IMR-90 (cell line): ENCODE measurements around the gene THOP1. TPM values are rescaled to one million over a fixed set of nuclear protein-coding genes. Genes with fewer than 3 reads are reported as not detected.

ENCODE experiments used
- ATAC-seq: fragments of 200-7000 bp; cut with Tn5 transposase; 2 replicates; pipeline ENCODE4 v1.9.1; 2020; ENCODE audit warnings: low read depth, mild to moderate bottlenecking, moderate library complexity
- BruUV-seq: library from RNA; stranded (reverse); fragments of 400-500 nt; replicated peaks from 2 replicates; lab custom pipeline; 2021; lab: Mats Ljungman, UMichigan
- CTCF ChIA-PET: fragments of 300-600 bp; formaldehyde crosslinking; extraction: SDS; loops from one replicate; lab custom pipeline; 2021; ENCODE audit warnings: antibody characterized with exemption; lab: Yijun Ruan, JAX
- POLR2A ChIA-PET: fragments of 300-600 bp; sonication (Branson Sonifier 250); formaldehyde crosslinking; loops from one replicate; lab custom pipeline; 2022; ENCODE audit warnings: antibody characterized with exemption; ENCODE audit not compliant: unreplicated experiment; lab: Charles Lee
- DNase-seq: peaks from one replicate; pipeline ENCODE4 v3.0.0; 2013
- H2AFZ ChIP-seq: replicated peaks from 2 replicates; pipeline ENCODE3; 2013; ENCODE audit warnings: low read length, mild to moderate bottlenecking; ENCODE audit not compliant: poor library complexity
- H2AK5ac ChIP-seq: 2 replicates; pipeline ENCODE4 v1.6.1; 2013; ENCODE audit warnings: low read depth, low read length, inconsistent platforms
- H2AK9ac ChIP-seq: replicated peaks from 2 replicates; pipeline ENCODE3; 2013; ENCODE audit warnings: mild to moderate bottlenecking, low read depth, low read length, moderate library complexity; ENCODE audit not compliant: poor library complexity
- H2BK120ac ChIP-seq: 2 replicates; pipeline ENCODE4 v1.6.1; 2013; ENCODE audit warnings: low read depth, low read length, inconsistent platforms
- H2BK15ac ChIP-seq: 3 replicates; pipeline ENCODE4 v1.6.1; 2013; ENCODE audit warnings: low read depth, low read length, inconsistent platforms
- H2BK20ac ChIP-seq: 2 replicates; pipeline ENCODE4 v1.6.1; 2013; ENCODE audit warnings: low read depth, mild to moderate bottlenecking, inconsistent platforms, low read length, moderate library complexity
- H2BK5ac ChIP-seq: 2 replicates; pipeline ENCODE4 v1.6.1; 2013; ENCODE audit warnings: mild to moderate bottlenecking, low read depth, low read length, inconsistent platforms; ENCODE audit not compliant: poor library complexity, severe bottlenecking
- H3K14ac ChIP-seq: replicated peaks from 2 replicates; pipeline ENCODE4 v1.6.1; 2013; ENCODE audit warnings: low read depth, low read length, inconsistent platforms
- H3K18ac ChIP-seq: 2 replicates; pipeline ENCODE4 v1.6.1; 2013; ENCODE audit warnings: low read depth, low read length, control low read depth
- H3K23ac ChIP-seq: 2 replicates; pipeline ENCODE4 v1.6.1; 2013; ENCODE audit warnings: low read depth, low read length, inconsistent platforms
- H3K27ac ChIP-seq: 2 replicates; pipeline ENCODE4 v1.5.1; 2013; ENCODE audit warnings: mild to moderate bottlenecking, control low read depth, low read length; ENCODE audit not compliant: insufficient read depth
- H3K27me3 ChIP-seq: 2 replicates; pipeline ENCODE4 v1.6.1; 2013; ENCODE audit warnings: low read length; ENCODE audit not compliant: control insufficient read depth, insufficient read depth
- H3K36me3 ChIP-seq: 2 replicates; pipeline ENCODE4 v1.6.1; 2013; ENCODE audit warnings: low read length, mixed read lengths; ENCODE audit not compliant: control insufficient read depth, insufficient read depth
- H3K4ac ChIP-seq: 2 replicates; pipeline ENCODE4 v1.6.1; 2013; ENCODE audit warnings: low read depth, low read length, inconsistent platforms
- H3K4me1 ChIP-seq: 2 replicates; pipeline ENCODE4 v1.6.1; 2013; ENCODE audit warnings: low read length, mixed read lengths; ENCODE audit not compliant: control insufficient read depth, insufficient read depth
- H3K4me2 ChIP-seq: 2 replicates; pipeline ENCODE4 v1.6.1; 2013; ENCODE audit warnings: low read depth, mild to moderate bottlenecking, control low read depth, low read length, moderate library complexity
- H3K4me3 ChIP-seq: 2 replicates; pipeline ENCODE4 v1.5.1; 2013; ENCODE audit warnings: low read depth, mild to moderate bottlenecking, control low read depth, low read length, moderate library complexity; ENCODE audit not compliant: insufficient read depth
- H3K56ac ChIP-seq: 2 replicates; pipeline ENCODE4 v1.6.1; 2013; ENCODE audit warnings: low read length, inconsistent platforms; ENCODE audit not compliant: insufficient read depth; ENCODE audit errors: extremely low read depth
- H3K79me1 ChIP-seq, 2 experiments: 2 replicates each; pipeline ENCODE4 v1.6.1; 2013; ENCODE audit warnings: low read length in 2 of 2, inconsistent platforms in 1 of 2, low read depth in 1 of 2
- H3K9ac ChIP-seq: 2 replicates; pipeline ENCODE4 v1.6.1; 2013; ENCODE audit warnings: low read depth, low read length, control low read depth
- H3K9me1 ChIP-seq: 2 replicates; pipeline ENCODE4 v1.6.1; 2013; ENCODE audit warnings: low read length, inconsistent platforms; ENCODE audit not compliant: insufficient read depth
- H3K9me3 ChIP-seq: 2 replicates; pipeline ENCODE4 v1.6.1; 2013; ENCODE audit warnings: low read length; ENCODE audit not compliant: control insufficient read depth, insufficient read depth
- H4K20me1 ChIP-seq: 2 replicates; pipeline ENCODE4 v1.6.1; 2013; ENCODE audit warnings: low read length, inconsistent platforms; ENCODE audit not compliant: insufficient read depth
- H4K5ac ChIP-seq: 2 replicates; pipeline ENCODE4 v1.6.1; 2013; ENCODE audit warnings: mild to moderate bottlenecking, low read depth, low read length, control low read depth
- H4K8ac ChIP-seq, 2 experiments: 2 replicates each; pipeline ENCODE4 v1.6.1; 2013; ENCODE audit warnings: low read depth in 2 of 2, low read length in 2 of 2, control low read depth in 1 of 2, inconsistent platforms in 1 of 2
- H4K91ac ChIP-seq: 2 replicates; pipeline ENCODE4 v1.6.1; 2013; ENCODE audit warnings: low read depth, low read length, inconsistent platforms; ENCODE audit not compliant: insufficient read depth
- BHLHE40 ChIP-seq: fragments of 150-350 bp; IDR thresholded peaks from 2 replicates; pipeline ENCODE4 v1.6.1; 2016; ENCODE audit warnings: mild to moderate bottlenecking, low read depth, low read length
- CHD1 ChIP-seq: IDR thresholded peaks from 2 replicates; pipeline ENCODE4 v1.6.1; 2012; ENCODE audit warnings: low read depth, low read length, improper control_type of control experiment
- CTCF ChIP-seq: conservative IDR thresholded peaks from 2 replicates; pipeline ENCODE4 v1.5.1; 2012; ENCODE audit warnings: mild to moderate bottlenecking, low read depth, low read length, improper control_type of control experiment
- ELK1 ChIP-seq: fragments of 150-350 bp; IDR thresholded peaks from 2 replicates; pipeline ENCODE4 v1.6.1; 2016; ENCODE audit warnings: low read depth, mild to moderate bottlenecking, low read length, moderate library complexity, borderline replicate concordance
- FOS ChIP-seq: fragments of 150-350 bp; IDR thresholded peaks from 2 replicates; pipeline ENCODE4 v1.6.1; 2016; ENCODE audit warnings: low read depth, low read length
- MAFK ChIP-seq: IDR thresholded peaks from 2 replicates; pipeline ENCODE4 v1.6.1; 2012; ENCODE audit warnings: low read depth, low read length, improper control_type of control experiment
- MAZ ChIP-seq: IDR thresholded peaks from 2 replicates; pipeline ENCODE4 v1.6.1; 2012; ENCODE audit warnings: low read depth, mild to moderate bottlenecking, low read length, improper control_type of control experiment, moderate library complexity, borderline replicate concordance
- MXI1 ChIP-seq: IDR thresholded peaks from 2 replicates; pipeline ENCODE4 v1.6.1; 2012; ENCODE audit warnings: low read depth, mild to moderate bottlenecking, low read length, moderate library complexity, borderline replicate concordance
- NFE2L2 ChIP-seq: fragments of 150-350 bp; IDR thresholded peaks from 2 replicates; pipeline ENCODE4 v1.6.1; 2016; ENCODE audit warnings: low read depth, mild to moderate bottlenecking, low read length
- RAD21 ChIP-seq: IDR thresholded peaks from 2 replicates; pipeline ENCODE4 v1.6.1; 2012; ENCODE audit warnings: low read length, improper control_type of control experiment
- RCOR1 ChIP-seq: IDR thresholded peaks from 2 replicates; pipeline ENCODE4 v1.6.1; 2012; ENCODE audit warnings: mild to moderate bottlenecking, low read length, improper control_type of control experiment; ENCODE audit not compliant: insufficient replicate concordance
- RFX5 ChIP-seq: IDR thresholded peaks from 2 replicates; pipeline ENCODE4 v1.8.0; 2012; ENCODE audit warnings: low read depth, mild to moderate bottlenecking, low read length, moderate library complexity
- SMC3 ChIP-seq: fragments of 150-350 bp; IDR thresholded peaks from 2 replicates; pipeline ENCODE4 v1.6.1; 2016; ENCODE audit warnings: low read depth, mild to moderate bottlenecking, antibody characterized with exemption, low read length, moderate library complexity
- USF2 ChIP-seq: fragments of 150-350 bp; IDR thresholded peaks from 2 replicates; pipeline ENCODE4 v1.6.1; 2017; ENCODE audit warnings: mild to moderate bottlenecking, antibody characterized with exemption, low read length, low read depth
- WGBS, 2 experiments: methylation state at CpG; one replicate each; pipeline versions ENCODE4 v1.1.5 to v1.1.7; 2013; ENCODE audit warnings: missing lambda C conversion rate in 2 of 2; ENCODE audit not compliant: insufficient read length in 1 of 2; ENCODE audit errors: extremely low coverage in 2 of 2; 5-methylcytosine and 5-hydroxymethylcytosine counted together
- dilution Hi-C: fragments of 300-500 bp; cut with HindIII; formaldehyde crosslinking; loops from one replicate; pipeline ENCODE4 v1.14.3; 2018; ENCODE audit warnings: low sequenced_read_pairs; ENCODE audit not compliant: unreplicated experiment
- in situ Hi-C: fragments of 300-500 bp; cut with MboI; formaldehyde crosslinking; loops from 3 replicates; pipeline ENCODE4 v1.14.3; 2019; ENCODE audit warnings: low sequenced_read_pairs, inconsistent platforms, mixed read lengths
- intact Hi-C: fragments of 100-400 bp; cut with micrococcal nuclease; formaldehyde crosslinking; loops from 2 replicates; pipeline ENCODE4 v1.10.0; 2022
- polyA plus RNA-seq, 3 experiments: library from polyadenylated mRNA; depleted of rRNA; stranded (reverse); fragments of >200 nt; gene quantifications; 2 replicates each; pipeline ENCODE4 v1.2.3, GENCODE V29; 2012; ENCODE audit warnings: low replicate concordance in 1 of 3
- total RNA-seq: library from RNA; depleted of rRNA; stranded (reverse); fragments of >200 nt; gene quantifications from 2 replicates; pipeline ENCODE4 v1.2.3, GENCODE V29; 2012

The THOP1 gene
- total and polyA plus RNA-seq, 2 of the 4 experiments (the other 2 are of a cell fraction) = 57.5 to 91.9 TPM

- intact Hi-C loops = no loop called here
- H3K27ac ChIP-seq = no peak overlapping the region
- no peak overlapping the region for H4K8ac ChIP-seq
- no peak overlapping the region for H2BK15ac ChIP-seq
- ATAC-seq (no peak), DNase-seq (no peak)
- no peak overlapping the region for H4K91ac ChIP-seq
- H4K5ac ChIP-seq = no peak overlapping the region
- CTCF ChIA-PET = no interaction called here
- no peak overlapping the region for H2BK20ac ChIP-seq
- peaks cover 3% of the 10 kb centered on the region for H4K20me1 ChIP-seq
- no TSS peak for BruUV-seq
- in situ Hi-C loops = no loop called here
- no peak overlapping the region for H2AK9ac ChIP-seq
- no peaks in the 10 kb centered on the region for H3K4me1 ChIP-seq
- H2AFZ ChIP-seq = no peak overlapping the region
- no peak overlapping the region for H3K9ac ChIP-seq
- no peak overlapping the region for H2AK5ac ChIP-seq
- POLR2A ChIA-PET = no interaction called here
- H3K14ac ChIP-seq = no peak overlapping the region
- no peaks in the 10 kb centered on the region; the same call in 1 of the 2 replicates for H3K9me1 ChIP-seq
- no peaks in the 10 kb centered on the region for H3K27me3 ChIP-seq
- H3K4me2 ChIP-seq = no peak overlapping the region
- H3K4me3 ChIP-seq = no peak overlapping the region
- H3K4ac ChIP-seq = no peak overlapping the region
- no peaks in the 10 kb centered on the region for H3K9me3 ChIP-seq
- no peak overlapping the region for H3K18ac ChIP-seq
- H3K23ac ChIP-seq = no peak overlapping the region
- H3K36me3 ChIP-seq = peaks cover 74% of the 10 kb centered on the region
- no peak overlapping the region for H2BK5ac ChIP-seq
- no peak overlapping the region for H2BK120ac ChIP-seq
- H3K56ac ChIP-seq = no peak overlapping the region
- WGBS, 2 experiments = 90% methylated on average over 18 of the region's 43 CpGs; no CpG with 5 or more reads in 1 of the 2 experiments
- dilution Hi-C loops = no loop called here
- peaks cover 0 to 16% of the 10 kb centered on the region in 2 experiments; a peak in 3 of 4 replicates for H3K79me1 ChIP-seq
- TF ChIP-seq MXI1 (no peak), MAFK (no peak), BHLHE40 (no peak), SMC3 (no peak), ELK1 (no peak), CHD1 (no peak), FOS (no peak), RFX5 (no peak), CTCF (no peak), USF2 (no peak), NFE2L2 (no peak), RCOR1 (no peak), MAZ (no peak), RAD21 (no peak)
These were observed 23.2 kb upstream of the THOP1 start for GRCh38 chr19:2761876-2762782.
